Measurements from ENCODE around the gene METTL16. TPM values are rescaled to one million over a fixed set of nuclear protein-coding genes. Genes with fewer than 3 reads are reported as not detected.

METTL16 gene
- total and polyA plus RNA-seq, 2 of the 8 experiments (the other 6 are each of a cell fraction or from before 2014, with no cell fraction given): 22.8 to 59.4 TPM

Small RNA genes lying within 50 kb of the gene (small RNA-seq; reads per million reads assigned to genes)
- gene AC006435.3 (ENCODE audit: insufficient read depth): not detected
- not detected for gene AC006435.4 (ENCODE audit: insufficient read depth)
- gene AC006435.5 (ENCODE audit: insufficient read depth): not detected

Other genes with a start within 250 kb of the METTL16 start
- gene SMG6, start 208.1 kb downstream of the METTL16 start, total RNA-seq (2021; fragmentation: NEBNext Ultra II Directional; extraction: Animal tissue kit (Norgen Biotek cat#: 25700)): 25.2 and 27.2 TPM in 2 replicates
- 18.5 and 31.8 TPM in 2 replicates for gene SMG6, start 208.1 kb downstream of the METTL16 start, polyA plus RNA-seq (2011; rRNA removed)
- gene SRR, start 207.9 kb downstream of the METTL16 start, total RNA-seq (2021; fragmentation: NEBNext Ultra II Directional; extraction: Animal tissue kit (Norgen Biotek cat#: 25700)): 4.5 and 5.1 TPM in 2 replicates
- 2.7 and 3.6 TPM in 2 replicates for gene SRR, start 207.9 kb downstream of the METTL16 start, polyA plus RNA-seq (2011; rRNA removed)
- 69.7 and 77.0 TPM in 2 replicates for gene TSR1, start 175.4 kb downstream of the METTL16 start, total RNA-seq (2021; fragmentation: NEBNext Ultra II Directional; extraction: Animal tissue kit (Norgen Biotek cat#: 25700))
- 14.5 and 17.1 TPM in 2 replicates for gene TSR1, start 175.4 kb downstream of the METTL16 start, polyA plus RNA-seq (2011; rRNA removed)
- gene SGSM2, start 174.4 kb downstream of the METTL16 start, total RNA-seq (2021; fragmentation: NEBNext Ultra II Directional; extraction: Animal tissue kit (Norgen Biotek cat#: 25700)): 38.7 and 44.5 TPM in 2 replicates
- gene SGSM2, start 174.4 kb downstream of the METTL16 start, polyA plus RNA-seq (2011; rRNA removed): 77.7 and 93.1 TPM in 2 replicates
- 16.3 and 17.3 TPM in 2 replicates for gene MNT, start 110.8 kb downstream of the METTL16 start, total RNA-seq (2021; fragmentation: NEBNext Ultra II Directional; extraction: Animal tissue kit (Norgen Biotek cat#: 25700))
- 5.0 and 9.0 TPM in 2 replicates for gene MNT, start 110.8 kb downstream of the METTL16 start, polyA plus RNA-seq (2011; rRNA removed)
- 137 and 152 TPM in 2 replicates for gene PAFAH1B1, start 81.8 kb upstream of the METTL16 start, total RNA-seq (2021; fragmentation: NEBNext Ultra II Directional; extraction: Animal tissue kit (Norgen Biotek cat#: 25700))
- gene PAFAH1B1, start 81.8 kb upstream of the METTL16 start, polyA plus RNA-seq (2011; rRNA removed): 29.6 and 42.0 TPM in 2 replicates
- gene CLUH, start 199.9 kb upstream of the METTL16 start, total RNA-seq (2021; fragmentation: NEBNext Ultra II Directional; extraction: Animal tissue kit (Norgen Biotek cat#: 25700)): 93.6 and 98.6 TPM in 2 replicates
- 33.6 and 46.8 TPM in 2 replicates for gene CLUH, start 199.9 kb upstream of the METTL16 start, polyA plus RNA-seq (2011; rRNA removed)
- 11.9 and 12.1 TPM in 2 replicates for gene CCDC92B, start 237.8 kb upstream of the METTL16 start, total RNA-seq (2021; fragmentation: NEBNext Ultra II Directional; extraction: Animal tissue kit (Norgen Biotek cat#: 25700))
- 5.5 and 9.0 TPM in 2 replicates for gene CCDC92B, start 237.8 kb upstream of the METTL16 start, polyA plus RNA-seq (2011; rRNA removed)